GM12878 (cell line): Measurements from ENCODE around the gene TBX4. TPM values are rescaled to one million over a fixed set of nuclear protein-coding genes. Genes with fewer than 3 reads are reported as not detected.

ENCODE experiments used
- ATAC-seq: fragments of 200-7000 bp; cut with Tn5 transposase; 3 replicates; pipeline ENCODE4 v1.9.1; 2020; ENCODE audit warnings: mild to moderate bottlenecking, moderate library complexity
- BruUV-seq: library from RNA; stranded (reverse); fragments of 400-500 nt; replicated peaks from 2 replicates; lab custom pipeline; 2021; lab: Mats Ljungman, UMichigan
- CTCF ChIA-PET: fragments of 300-600 bp; sonication (Branson Sonifier 250); formaldehyde crosslinking; extraction: SDS; loops from one replicate; lab custom pipeline; 2021; ENCODE audit warnings: inconsistent platforms; lab: Yijun Ruan, JAX
- POLR2A ChIA-PET: fragments of 350-600 bp; formaldehyde crosslinking; extraction: SDS; loops from one replicate; lab custom pipeline; 2021; ENCODE audit warnings: inconsistent platforms; lab: Charles Lee
- RAD21 ChIA-PET: fragments of 300-600 bp; sonication (Branson Sonifier 250); formaldehyde crosslinking; loops from one replicate; lab custom pipeline; 2023; ENCODE audit warnings: antibody characterized with exemption; ENCODE audit not compliant: unreplicated experiment; lab: Charles Lee
- SMC1A ChIA-PET: fragments of 300-600 bp; sonication (Branson Sonifier 250); formaldehyde crosslinking; loops from one replicate; lab custom pipeline; 2023; ENCODE audit not compliant: unreplicated experiment, uncharacterized antibody; lab: Charles Lee
- DNase-seq: peaks from one replicate; pipeline ENCODE4 v3.0.0-alpha.2; 2011; ENCODE audit warnings: low read depth, low spot score
- FAIRE-seq: peaks from 3 replicates; lab custom pipeline; 2011; peaks lifted over from hg19 to GRCh38; lab: Jason Lieb, UNC
- H2AFZ ChIP-seq: 2 replicates; pipeline ENCODE4 v1.6.0; 2011; ENCODE audit warnings: low read depth, low read length, control low read depth; ENCODE audit not compliant: control insufficient read depth
- H3K27ac ChIP-seq: 2 replicates; pipeline ENCODE4 v1.5.1; 2011; ENCODE audit warnings: control low read depth; ENCODE audit not compliant: control insufficient read depth, insufficient read depth
- H3K27me3 ChIP-seq, 2 experiments: replicated peaks in 1 of 2; 2 replicates each; pipeline versions ENCODE4 v1.6.0 to v1.6.1; 2011; ENCODE audit warnings: low read length in 1 of 2; ENCODE audit not compliant: control insufficient read depth in 2 of 2, insufficient read depth in 2 of 2
- H3K36me3 ChIP-seq, 2 experiments: 2 replicates each; pipeline ENCODE4 v1.5.1; 2011; ENCODE audit warnings: low read length in 1 of 2; ENCODE audit not compliant: control insufficient read depth in 2 of 2, insufficient read depth in 2 of 2
- H3K4me1 ChIP-seq: 2 replicates; pipeline ENCODE4 v1.6.1; 2011; ENCODE audit warnings: mild to moderate bottlenecking, low read length, moderate library complexity, mixed read lengths; ENCODE audit not compliant: control insufficient read depth, insufficient read depth
- H3K4me2 ChIP-seq: 2 replicates; pipeline ENCODE4 v1.6.0; 2011; ENCODE audit warnings: control low read depth; ENCODE audit not compliant: control insufficient read depth, insufficient read depth
- H3K4me3 ChIP-seq: fragments of 200-600 bp; sonication (generic); 2 replicates; pipeline ENCODE4 v1.5.1; 2016
- H3K79me2 ChIP-seq: 2 replicates; pipeline ENCODE4 v1.6.0; 2011; ENCODE audit warnings: low read length; ENCODE audit not compliant: control insufficient read depth, insufficient read depth
- H3K9ac ChIP-seq: 2 replicates; pipeline ENCODE4 v1.8.0; 2011; ENCODE audit warnings: low read length, control low read depth, mixed read lengths; ENCODE audit not compliant: control insufficient read depth, insufficient read depth
- H3K9me3 ChIP-seq: replicated peaks from 3 replicates; pipeline ENCODE4 v1.5.1; 2011; ENCODE audit warnings: mild to moderate bottlenecking, low read length; ENCODE audit not compliant: control insufficient read depth, insufficient read depth
- H4K20me1 ChIP-seq: 2 replicates; pipeline ENCODE4 v1.6.0; 2011; ENCODE audit not compliant: control insufficient read depth, insufficient read depth
- BACH1 ChIP-seq: fragments of 450-650 bp; IDR thresholded peaks from 2 replicates; pipeline ENCODE4 v1.6.1; 2017; ENCODE audit warnings: mild to moderate bottlenecking, borderline replicate concordance
- CHD1 ChIP-seq: IDR thresholded peaks from 2 replicates; pipeline ENCODE4 v1.6.1; 2012; ENCODE audit warnings: low read depth, low read length, improper control_type of control experiment
- EP300 ChIP-seq, 2 experiments: fragments of 150-350 bp in 1 of 2; IDR thresholded peaks; 2 replicates each; pipeline ENCODE4 v1.6.1; 2011 to 2012; ENCODE audit warnings: low read depth in 2 of 2, low read length in 2 of 2, borderline replicate concordance in 1 of 2, improper control_type of control experiment in 1 of 2, inconsistent platforms in 1 of 2; ENCODE audit not compliant: control insufficient read depth in 1 of 2
- FOS ChIP-seq: IDR thresholded peaks from 3 replicates; pipeline ENCODE4 v1.6.1; 2011; ENCODE audit warnings: borderline replicate concordance; ENCODE audit not compliant: insufficient read length; ENCODE audit errors: extremely low read depth
- FOXK2 ChIP-seq: fragments of 450-650 bp; IDR thresholded peaks from 2 replicates; pipeline ENCODE4 v1.6.1; 2017; ENCODE audit warnings: mild to moderate bottlenecking, moderate library complexity
- HDAC2 ChIP-seq: fragments of 200-600 bp; sonication (generic); IDR thresholded peaks from 2 replicates; pipeline ENCODE4 v1.6.1; 2017
- MEF2B ChIP-seq: fragments of 450-650 bp; IDR thresholded peaks from 2 replicates; pipeline ENCODE4 v1.6.1; 2018; ENCODE audit warnings: mild to moderate bottlenecking, moderate library complexity; ENCODE audit not compliant: partially characterized antibody, poor library complexity, severe bottlenecking
- MYB ChIP-seq: fragments of 150-350 bp; IDR thresholded peaks from 2 replicates; pipeline ENCODE4 v1.6.1; 2014; ENCODE audit warnings: mild to moderate bottlenecking, low read depth, low read length, borderline replicate concordance
- PKNOX1 ChIP-seq: fragments of 450-650 bp; IDR thresholded peaks from 2 replicates; pipeline ENCODE4 v1.6.1; 2016; ENCODE audit warnings: mild to moderate bottlenecking
- POLR2A ChIP-seq: IDR thresholded peaks from 2 replicates; pipeline ENCODE4 v1.6.1; 2011; ENCODE audit warnings: low read depth, mild to moderate bottlenecking, low read length
- RAD51 ChIP-seq: fragments of 450-650 bp; IDR thresholded peaks from 2 replicates; pipeline ENCODE4 v1.6.1; 2016; ENCODE audit warnings: moderate library complexity, mild to moderate bottlenecking, inconsistent platforms
- RFX5 ChIP-seq: IDR thresholded peaks from 2 replicates; pipeline ENCODE4 v1.6.1; 2011; ENCODE audit warnings: low read depth, low read length, improper control_type of control experiment
- ZNF217 ChIP-seq: fragments of 450-650 bp; IDR thresholded peaks from 2 replicates; pipeline ENCODE4 v1.6.1; 2017; ENCODE audit warnings: antibody characterized with exemption, mild to moderate bottlenecking
- ZNF24 ChIP-seq: fragments of 450-650 bp; IDR thresholded peaks from 2 replicates; pipeline ENCODE4 v1.6.1; 2017; ENCODE audit warnings: antibody characterized with exemption, mild to moderate bottlenecking
- ZNF687 ChIP-seq: fragments of 450-650 bp; IDR thresholded peaks from 2 replicates; pipeline ENCODE4 v1.6.1; 2017; ENCODE audit warnings: mild to moderate bottlenecking, moderate library complexity
- ZSCAN29 ChIP-seq: fragments of 450-650 bp; IDR thresholded peaks from 2 replicates; pipeline ENCODE4 v1.6.1; 2017; ENCODE audit warnings: mild to moderate bottlenecking, moderate library complexity
- ZZZ3 ChIP-seq: IDR thresholded peaks from 2 replicates; pipeline ENCODE4 v1.6.1; 2011; ENCODE audit warnings: low read depth; ENCODE audit not compliant: control insufficient read depth, insufficient read length
- WGBS: methylation state at CpG from one replicate; pipeline ENCODE4 v1.1.6; 2016; ENCODE audit warnings: low lambda C conversion rate; ENCODE audit not compliant: insufficient replicate concordance, insufficient coverage; ENCODE audit errors: missing lambda C conversion rate; 5-methylcytosine and 5-hydroxymethylcytosine counted together
- in situ Hi-C: fragments of 300-500 bp; cut with MboI; formaldehyde crosslinking; loops from 9 replicates; pipeline ENCODE4 v1.14.3; 2018; ENCODE audit warnings: mixed read lengths
- intact Hi-C: fragments of 100-400 bp; cut with micrococcal nuclease; formaldehyde crosslinking; loops from one replicate; pipeline ENCODE4 v1.14.2; 2022; ENCODE audit not compliant: unreplicated experiment
- polyA plus RNA-seq, 11 experiments: library from polyadenylated mRNA; depleted of rRNA in 4 of 11; unstranded in 6 of 11; stranded (reverse) in 5 of 11; fragments of >200 nt; fragmentation: Nextera tagmentation in 4 of 11; fragmentation: Illumina TruSeq in 1 of 11; extraction: Ambion mirVana in 4 of 11; extraction: Trizol in 1 of 11; gene quantifications; 1 replicate in 1 of 11; 2 replicates in 10 of 11; pipeline versions ENCODE4 v1.2.1 to v1.2.3, GENCODE V29; 2011 to 2016; ENCODE audit warnings: inconsistent platforms in 2 of 11, missing spikeins in 2 of 11, low read depth in 1 of 11
- total RNA-seq, 4 experiments: library from RNA; depleted of rRNA in 3 of 4; stranded (reverse); fragments of >200 nt in 3 of 4; fragmentation: Illumina TruSeq in 1 of 4; extraction: Trizol in 1 of 4; gene quantifications; 2 replicates each; pipeline versions ENCODE4 v1.2.1 to v1.2.3, GENCODE V29; 2013 to 2021
- TF ChIP-seq, protein P1 (sequence below), 3 experiments: IDR thresholded peaks in 2 of 3; conservative IDR thresholded peaks in 1 of 3; 2 replicates each; pipeline ENCODE4 v1.5.1; 2011; ENCODE audit warnings: low read depth in 3 of 3, low read length in 3 of 3, mild to moderate bottlenecking in 3 of 3, control low read depth in 2 of 3, moderate library complexity in 2 of 3, inconsistent platforms in 1 of 3, mixed read lengths in 1 of 3; ENCODE audit not compliant: control insufficient read depth in 2 of 3, insufficient read depth in 1 of 3; ENCODE audit errors: extremely low read depth in 1 of 3

The TBX4 gene
- total and polyA plus RNA-seq, 10 of the 15 experiments (the other 5 are each of a cell fraction or from before 2014, with no cell fraction given): 0.01 TPM; not detected in 9

DNA sequence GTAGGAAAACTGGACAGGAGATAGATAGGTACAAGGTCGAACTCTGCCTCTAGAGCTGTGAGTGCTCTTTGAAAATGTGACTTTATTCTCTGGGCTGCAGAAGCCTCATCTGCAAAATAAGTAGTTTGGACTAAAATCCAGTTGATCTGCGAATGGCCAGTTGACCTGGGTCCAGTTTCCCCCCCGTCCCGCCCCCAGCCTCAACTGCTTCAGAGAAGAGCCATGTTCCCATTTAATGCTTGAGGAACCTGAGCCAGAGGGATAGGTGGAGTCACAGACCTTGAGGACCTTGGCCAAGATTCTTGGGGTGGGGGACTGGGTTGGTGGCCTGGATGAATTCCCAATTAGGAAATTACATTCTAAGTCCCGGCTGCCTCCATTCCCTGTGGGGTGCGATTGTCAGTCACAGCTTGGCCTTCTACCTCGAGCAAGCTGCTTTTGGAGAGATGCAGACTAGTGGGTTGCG, 38.5 kb upstream of the TBX4 start:
- H3K79me2 ChIP-seq: no peaks in the 10 kb centered on the region
- no peak overlapping the region for H2AFZ ChIP-seq
- no peak overlapping the region for H3K4me3 ChIP-seq
- peaks cover 11 to 22% of the 10 kb centered on the region in 2 experiments for H3K27me3 ChIP-seq
- POLR2A ChIA-PET: no interaction called here
- BruUV-seq: no TSS peak
- in situ Hi-C loops: loop anchor here (10.0 kb wide), 1 partner anchor 691 kb away; no protein-coding TSS in a partner anchor
- no peak for ATAC-seq
- H3K9ac ChIP-seq: no peak overlapping the region
- H3K36me3 ChIP-seq: no peaks in the 10 kb centered on the region
- TF ChIP-seq FOS: no peak
- TF ChIP-seq ZSCAN29: no peak
- TF ChIP-seq BACH1: no peak
- no peak for TF ChIP-seq ZNF687
- TF ChIP-seq ZNF24: no peak
- TF ChIP-seq EP300 (IDR thresholded peaks at IDR 0.05; ENCODE audit: borderline replicate concordance in 1 of 2, control insufficient read depth in 1 of 2, low read depth in 2 of 2, low read length in 2 of 2): no peak
- no peak for TF ChIP-seq MYB
- no peak for TF ChIP-seq PKNOX1
- no peak for TF ChIP-seq FOXK2
- no peak for TF ChIP-seq CHD1
- no peak for TF ChIP-seq HDAC2
- TF ChIP-seq RFX5: no peak
- TF ChIP-seq RAD51: no peak
- TF ChIP-seq, protein P1, sequence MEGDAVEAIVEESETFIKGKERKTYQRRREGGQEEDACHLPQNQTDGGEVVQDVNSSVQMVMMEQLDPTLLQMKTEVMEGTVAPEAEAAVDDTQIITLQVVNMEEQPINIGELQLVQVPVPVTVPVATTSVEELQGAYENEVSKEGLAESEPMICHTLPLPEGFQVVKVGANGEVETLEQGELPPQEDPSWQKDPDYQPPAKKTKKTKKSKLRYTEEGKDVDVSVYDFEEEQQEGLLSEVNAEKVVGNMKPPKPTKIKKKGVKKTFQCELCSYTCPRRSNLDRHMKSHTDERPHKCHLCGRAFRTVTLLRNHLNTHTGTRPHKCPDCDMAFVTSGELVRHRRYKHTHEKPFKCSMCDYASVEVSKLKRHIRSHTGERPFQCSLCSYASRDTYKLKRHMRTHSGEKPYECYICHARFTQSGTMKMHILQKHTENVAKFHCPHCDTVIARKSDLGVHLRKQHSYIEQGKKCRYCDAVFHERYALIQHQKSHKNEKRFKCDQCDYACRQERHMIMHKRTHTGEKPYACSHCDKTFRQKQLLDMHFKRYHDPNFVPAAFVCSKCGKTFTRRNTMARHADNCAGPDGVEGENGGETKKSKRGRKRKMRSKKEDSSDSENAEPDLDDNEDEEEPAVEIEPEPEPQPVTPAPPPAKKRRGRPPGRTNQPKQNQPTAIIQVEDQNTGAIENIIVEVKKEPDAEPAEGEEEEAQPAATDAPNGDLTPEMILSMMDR (IDR thresholded peaks at IDR 0.05 in 2 of 3, conservative IDR thresholded peaks at IDR 0.05 in 1 of 3; ENCODE audit: control insufficient read depth in 2 of 3, extremely low read depth in 1 of 3, insufficient read depth in 1 of 3, low read depth in 3 of 3, low read length in 3 of 3): no peak
- no peak for TF ChIP-seq MEF2B
- no peak for TF ChIP-seq ZZZ3
- no peak for TF ChIP-seq POLR2A
- TF ChIP-seq ZNF217: no peak
- no peak overlapping the region; the same call in 1 of the 2 replicates for H3K4me2 ChIP-seq
- SMC1A ChIA-PET: interaction anchor here (2.2 kb wide), 1 partner anchor 696 kb away, joined by 8 read pairs; no protein-coding TSS in a partner anchor
- H4K20me1 ChIP-seq: no peaks in the 10 kb centered on the region
- RAD21 ChIA-PET: interaction anchor here (0.7 to 1.9 kb wide), 2 partner anchors 423 to 696 kb away, joined by 3 to 8 read pairs; no protein-coding TSS in a partner anchor
- FAIRE-seq: no peak
- intact Hi-C loops: no loop called here
- peaks cover 1% of the 10 kb centered on the region; the same call in 1 of the 3 replicates for H3K9me3 ChIP-seq
- DNase-seq: no peak
- 77% methylated on average over 8 of the region's 8 CpGs for WGBS
- no peak overlapping the region for H3K27ac ChIP-seq
- H3K4me1 ChIP-seq: peaks cover 4% of the 10 kb centered on the region; the same call in 1 of the 2 replicates
- CTCF ChIA-PET: interaction anchor here (0.6 to 2.4 kb wide), 6 partner anchors 34 to 678 kb away, joined by 3 to 7 read pairs (median 4); no protein-coding TSS in a partner anchor
